CMK (cell line): ENCODE data around the gene WDR89.
"Not testable (repeated sequence)": the region's sequence is repeated elsewhere in the genome, so short reads cannot be mapped to it uniquely, and the experiment has no call there.

Source experiments
- DNase-seq: peaks from one replicate; pipeline ENCODE4 v3.0.0-alpha.2; 2010; ENCODE audit warnings: low read depth

Gene WDR89

DNA sequence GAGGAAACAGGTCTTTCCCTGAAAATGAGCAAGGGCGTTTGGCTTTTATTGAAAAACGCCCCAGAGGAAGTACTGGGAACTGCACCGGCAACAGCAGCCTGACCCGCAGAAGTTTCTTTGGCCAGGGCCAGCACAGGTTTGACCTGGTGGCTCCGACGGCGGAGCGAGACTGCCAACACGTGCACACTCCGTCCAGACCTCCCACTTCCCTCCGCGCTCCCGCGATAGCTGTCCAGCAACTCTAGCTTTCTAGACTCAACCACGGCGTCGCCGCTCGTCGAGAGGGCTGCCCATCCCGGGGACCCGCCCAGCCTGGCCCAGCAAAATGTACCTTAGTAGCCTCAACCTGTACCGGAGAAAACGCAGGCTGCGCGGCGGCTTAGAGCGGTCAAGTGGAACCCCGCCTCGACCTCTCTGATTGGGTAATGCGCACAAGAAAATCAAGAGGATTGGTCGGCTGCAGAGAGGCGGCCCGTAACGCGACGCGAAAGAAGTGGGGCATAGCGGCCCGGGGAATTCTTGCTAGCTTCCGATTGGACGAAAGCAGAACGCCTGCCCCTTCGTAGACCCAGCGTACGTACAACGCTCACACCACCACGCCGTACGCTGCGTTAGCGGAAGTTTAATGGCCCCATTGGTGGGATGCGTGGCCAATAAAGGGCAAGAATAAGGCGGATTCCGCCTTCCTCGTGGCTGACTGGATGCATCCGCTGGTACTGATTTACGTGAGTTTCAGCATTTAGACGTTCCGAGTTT is at the start of gene WDR89:
WDR89 (minus strand) TSS at position 399 of the 756 bp plus-strand sequence. CDS start 41,929 bp downstream, outside the sequence.
- DNase-seq, result peak; percentile 92

- no peak for DNase-seq
Observed at GRCh38 chr14:63689132-63689531, 47.5 kb upstream of the WDR89 start.

DNA sequence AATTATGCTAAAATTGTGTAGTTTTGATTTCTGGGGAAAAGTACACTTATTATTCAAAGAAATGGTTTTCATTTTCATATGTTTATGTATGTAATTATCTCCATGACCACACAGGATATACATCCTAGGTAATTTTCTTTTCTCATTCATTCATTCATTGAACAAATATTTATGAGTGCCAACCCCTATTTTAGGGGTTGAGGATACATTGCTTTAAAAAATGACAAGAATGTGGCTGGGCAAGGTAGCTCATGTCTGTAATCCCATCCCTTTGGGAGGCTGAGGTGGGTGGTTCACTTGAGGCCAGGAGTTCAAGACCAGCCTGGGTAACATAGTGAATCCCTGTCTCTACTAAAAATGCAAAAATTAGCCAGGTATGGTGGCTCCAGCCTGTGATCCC is 45.3 kb upstream of the WDR89 start:
- no peak for DNase-seq

DNA sequence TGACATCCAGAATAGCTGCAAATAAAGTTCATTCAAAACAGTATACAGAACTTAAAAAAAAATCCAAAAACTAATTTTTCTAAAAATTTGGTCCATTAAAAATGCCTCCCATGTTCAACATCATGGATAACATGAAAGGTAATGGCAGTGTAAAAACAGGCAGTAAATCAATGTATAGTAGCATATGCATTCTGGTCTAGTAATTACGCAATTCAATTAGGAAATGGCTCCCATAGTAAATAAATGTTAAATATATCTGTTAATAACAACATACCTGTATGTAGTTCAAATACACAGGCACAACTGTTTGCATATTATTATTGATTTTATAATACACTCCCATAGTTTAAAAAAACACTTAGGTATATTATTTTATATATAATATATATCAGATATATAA is 43.7 kb upstream of the WDR89 start:
- DNase-seq, result no peak

GRCh38 chr14:63682727-63683593 is 41.3 kb upstream of the WDR89 start:
- no peak for DNase-seq

GRCh38 chr14:63678536-63678935 is 36.9 kb upstream of the WDR89 start:
- DNase-seq, result no peak

GRCh38 chr14:63677891-63678379 is 36.3 kb upstream of the WDR89 start:
- no peak for DNase-seq

- no peak for DNase-seq
Observed at GRCh38 chr14:63676615-63677014, 34.9 kb upstream of the WDR89 start.

DNA sequence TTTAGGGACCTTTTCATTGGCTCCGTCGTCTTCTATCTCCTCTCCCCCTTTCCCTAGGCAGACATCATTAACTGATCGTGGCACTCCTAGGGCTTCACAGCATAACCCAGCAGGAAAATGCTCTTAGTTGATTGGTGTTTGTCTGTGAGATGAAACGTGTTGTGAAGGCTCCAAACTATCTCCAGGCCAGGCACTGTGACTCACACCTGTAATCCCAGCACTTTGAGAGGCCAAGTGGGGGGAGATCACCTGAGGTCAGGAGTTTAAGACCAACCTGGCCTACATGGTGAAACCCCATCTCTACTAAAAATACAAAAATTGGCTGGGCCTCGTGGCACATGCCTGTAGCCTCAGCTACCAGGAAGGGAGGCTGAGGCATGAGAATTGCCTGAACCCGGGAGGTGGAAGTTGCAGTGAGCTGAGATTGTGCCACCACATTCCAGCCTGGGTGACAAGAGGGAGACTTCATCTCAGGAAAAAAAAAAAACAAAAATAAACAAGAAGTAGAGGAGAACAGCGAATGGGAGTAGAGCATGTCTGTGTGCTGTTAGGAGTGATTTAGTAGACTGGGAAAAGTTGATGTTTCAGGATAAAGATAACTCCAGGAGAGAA is 32.3 kb upstream of the WDR89 start:
- no peak for DNase-seq

DNA sequence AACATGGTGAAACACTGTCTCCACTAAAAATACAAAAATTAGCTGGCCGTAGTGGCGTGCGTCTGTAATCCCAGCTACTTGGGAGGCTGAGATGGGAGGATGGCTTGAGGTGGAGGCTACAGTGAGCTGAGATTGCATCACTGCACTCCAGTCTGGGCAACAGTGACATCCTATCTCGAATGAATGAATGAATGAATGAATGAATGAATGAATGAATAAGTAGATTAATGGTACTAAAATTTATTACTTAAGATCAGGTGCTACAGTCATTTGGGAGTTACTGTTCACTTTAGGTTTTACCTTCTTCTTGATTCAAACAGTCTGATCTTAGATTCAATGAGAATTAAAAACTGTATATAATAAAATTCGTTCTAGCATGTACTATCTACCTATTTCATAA is 31.6 kb upstream of the WDR89 start:
- no peak for DNase-seq

GRCh38 chr14:63672417-63673180 is 30.9 kb upstream of the WDR89 start:
- no peak for DNase-seq

GRCh38 chr14:63671987-63672386 is 30.3 kb upstream of the WDR89 start:
- DNase-seq, result no peak

DNA sequence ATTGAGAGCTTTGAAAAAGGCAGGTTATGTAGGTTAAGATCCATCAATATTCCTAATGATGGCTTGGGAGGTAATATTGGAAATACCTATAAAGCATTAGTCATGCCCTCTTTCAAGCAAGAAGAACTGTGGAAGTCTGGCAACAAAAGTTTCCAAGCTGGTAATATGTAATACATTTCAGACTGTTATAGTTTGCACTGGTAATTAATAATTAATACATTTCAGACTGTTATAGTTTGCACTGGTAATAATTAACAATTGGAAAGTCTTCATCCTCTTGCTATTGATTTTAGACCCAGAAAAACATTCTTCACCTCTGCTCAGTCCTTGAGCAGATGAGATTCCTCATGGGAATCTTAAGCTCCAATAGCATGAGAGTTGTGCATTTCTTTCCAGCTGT is 29.0 kb upstream of the WDR89 start:
- DNase-seq, result no peak

DNA sequence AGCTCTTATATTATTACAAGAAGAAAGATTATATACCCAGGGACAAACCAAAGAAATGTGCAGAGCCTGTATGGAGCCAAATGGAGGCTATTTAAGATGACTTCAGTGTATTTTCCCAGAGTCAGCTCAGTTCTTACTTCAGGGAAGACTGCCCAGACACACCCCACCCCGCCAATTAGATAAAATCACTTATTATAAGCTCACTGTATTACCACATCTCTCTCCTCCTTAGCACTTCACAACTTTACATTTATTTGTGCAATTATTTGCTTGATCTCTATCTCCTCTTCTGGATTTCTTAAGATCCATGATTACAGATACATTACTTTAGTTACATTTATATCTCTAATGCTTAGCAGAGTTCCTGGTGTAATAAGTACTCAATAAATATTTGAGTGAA is 24.7 kb upstream of the WDR89 start:
- DNase-seq, result no peak

DNA sequence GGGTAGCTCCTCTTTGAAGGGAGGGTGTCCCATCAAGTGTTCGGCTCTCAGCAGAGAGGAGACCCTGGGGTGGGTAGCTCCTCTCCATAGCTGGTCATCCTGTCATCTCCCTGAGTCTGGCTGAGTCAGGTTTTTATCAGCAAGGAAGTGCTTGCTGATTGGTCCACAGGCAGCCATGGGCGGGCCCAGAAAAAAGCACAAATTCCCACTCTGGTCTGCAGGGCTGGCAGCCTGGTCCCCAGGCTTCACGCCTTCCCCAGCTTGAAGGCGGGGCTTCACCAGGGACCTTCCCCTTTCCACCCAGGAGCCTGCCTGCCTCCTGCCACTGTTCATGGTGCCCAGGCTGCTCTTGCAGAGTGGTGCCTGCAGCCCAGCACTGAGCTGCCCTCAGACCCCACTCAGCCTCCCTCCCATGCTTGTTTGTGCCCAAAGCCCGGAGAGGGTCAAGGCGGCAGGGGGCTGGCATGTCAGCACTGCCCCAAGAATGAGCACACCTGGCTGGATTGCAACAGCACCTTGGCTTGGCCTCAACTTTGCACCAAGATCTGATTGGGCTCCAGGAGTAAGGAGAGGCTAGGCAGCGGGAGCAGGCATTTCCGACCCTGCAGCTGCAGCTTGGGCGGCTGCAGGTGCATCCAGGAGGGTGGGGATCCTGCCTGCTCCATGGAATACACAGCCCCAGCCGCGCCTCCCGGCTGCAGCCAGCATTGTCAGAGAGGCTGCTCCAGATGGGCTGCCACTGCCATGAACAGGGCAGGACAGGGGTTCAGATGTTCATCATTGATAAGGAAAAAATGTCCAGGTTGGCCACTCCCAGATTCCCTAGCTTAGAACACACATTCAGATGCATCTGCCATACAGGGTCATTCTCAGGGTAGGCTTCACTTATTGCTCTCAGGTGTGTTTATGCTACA is 22.0 kb upstream of the WDR89 start:
- no peak for DNase-seq

GRCh38 chr14:63662776-63663175 is 21.1 kb upstream of the WDR89 start:
- DNase-seq, result no peak

DNA sequence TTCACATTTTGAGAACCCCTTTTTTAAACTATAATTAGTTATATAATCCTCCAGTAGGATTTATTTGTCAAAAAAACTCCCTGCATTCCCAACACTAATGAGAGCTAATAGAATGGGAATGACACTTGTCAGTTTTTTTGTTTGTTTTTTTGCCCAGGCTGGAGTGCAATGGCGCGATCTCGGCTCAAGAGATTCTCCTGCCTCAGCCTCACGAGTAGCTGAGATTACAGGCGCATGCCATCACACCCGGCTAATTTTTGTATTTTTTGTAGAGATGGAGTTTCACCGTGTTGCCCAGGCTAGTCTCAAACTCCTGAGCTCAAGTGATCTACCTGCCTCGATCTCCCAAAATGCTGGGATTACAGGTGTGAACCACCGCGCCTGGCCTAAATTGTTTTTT is 20.2 kb upstream of the WDR89 start:
- not testable (repeated sequence) for DNase-seq

DNA sequence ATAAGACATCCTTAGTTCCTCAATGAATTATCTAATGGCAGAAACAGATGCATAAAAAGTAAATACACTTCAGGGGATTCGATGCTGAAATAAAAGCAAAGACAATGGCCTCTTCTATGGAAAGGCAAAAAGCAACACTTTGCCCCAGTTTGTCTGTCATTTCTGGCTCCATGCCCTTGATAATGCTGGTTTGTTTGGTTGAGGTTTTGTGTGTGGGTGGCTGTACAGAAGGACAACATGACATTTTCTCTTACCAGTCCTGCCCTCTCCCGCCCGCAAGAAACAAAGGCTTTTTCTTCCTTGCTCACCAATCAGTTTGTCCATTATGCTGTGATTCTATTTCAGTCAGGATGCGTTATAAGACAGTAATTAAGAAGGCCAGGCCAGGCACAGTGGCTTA is 18.1 kb upstream of the WDR89 start:
- DNase-seq, result no peak

DNA sequence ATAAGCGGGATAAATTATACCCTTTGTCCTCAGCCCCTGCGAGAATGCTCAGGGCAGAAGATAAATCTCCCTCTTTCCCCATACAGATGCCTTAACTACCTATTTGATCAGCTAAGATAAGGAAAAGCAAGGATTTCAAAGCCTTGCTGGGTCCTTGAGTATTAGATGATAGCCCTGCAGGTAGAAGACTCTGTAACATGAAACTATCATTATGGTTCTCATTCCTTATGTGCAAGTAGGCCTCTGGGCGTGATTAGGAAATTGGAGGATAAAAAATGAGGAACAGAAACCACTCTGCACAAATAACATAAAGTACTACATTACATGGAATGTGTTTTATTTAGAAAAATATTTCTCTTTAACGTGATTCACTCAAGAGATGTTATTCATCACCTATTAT is 14.5 kb upstream of the WDR89 start:
- DNase-seq, result no peak

DNA sequence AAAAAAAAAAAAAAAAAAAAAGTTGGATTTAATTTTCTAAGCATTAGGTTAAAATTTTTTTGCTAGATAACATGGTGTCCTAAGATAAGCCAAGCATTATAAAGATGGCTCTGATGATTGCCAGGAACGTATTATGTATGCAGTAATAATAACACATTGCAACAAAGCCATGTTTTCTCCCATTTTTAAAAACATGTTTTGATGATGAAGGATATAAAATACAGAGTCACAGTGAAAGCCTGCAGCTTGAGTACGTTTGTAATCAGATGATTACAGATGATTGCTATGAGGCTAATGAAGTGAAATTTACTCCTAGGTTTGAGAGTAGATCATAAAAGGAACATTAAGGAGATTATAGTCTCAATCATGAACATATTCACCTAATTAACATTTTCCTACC is 13.3 kb upstream of the WDR89 start:
- no peak for DNase-seq

GRCh38 chr14:63654346-63654745 is 12.7 kb upstream of the WDR89 start:
- no peak for DNase-seq
